Lower lobe of right lung (tissue), 2 donors: Measurements from ENCODE around the gene SRRM2. TPM values are rescaled to one million over a fixed set of nuclear protein-coding genes. Genes with fewer than 3 reads are reported as not detected.
A peak's percentile ranks its signal among the peaks of the same experiment; 100 is the strongest.

Source experiments
- ATAC-seq, 2 donors: fragments of 200-7000 bp; cut with Tn5 transposase; one replicate each; pipeline ENCODE4 v1.9.1; 2020 to 2022; ENCODE audit warnings: mild to moderate bottlenecking in 2 of 2, moderate library complexity in 2 of 2
- DNase-seq: peaks from one replicate; pipeline ENCODE4 v3.0.0-alpha.2; 2020
- H3K27ac ChIP-seq: fragments of 200-600 bp; one replicate; pipeline ENCODE4 v1.8.0; 2022
- H3K27me3 ChIP-seq: fragments of 200-600 bp; one replicate; pipeline ENCODE4 v1.8.0; 2022; ENCODE audit warnings: low read depth
- H3K36me3 ChIP-seq: fragments of 200-600 bp; one replicate; pipeline ENCODE4 v1.8.0; 2022; ENCODE audit warnings: mild to moderate bottlenecking
- H3K4me1 ChIP-seq: fragments of 200-600 bp; one replicate; pipeline ENCODE4 v1.8.0; 2022
- H3K4me3 ChIP-seq: fragments of 200-600 bp; one replicate; pipeline ENCODE4 v1.8.0; 2022; ENCODE audit warnings: mild to moderate bottlenecking
- H3K9me3 ChIP-seq: fragments of 200-600 bp; one replicate; pipeline ENCODE4 v1.8.0; 2022
- CTCF ChIP-seq: fragments of 200-600 bp; IDR thresholded peaks from one replicate; pipeline ENCODE4 v1.8.0; 2022; ENCODE audit warnings: antibody characterized with exemption, mild to moderate bottlenecking
- intact Hi-C: fragments of 100-400 bp; cut with DNase I; formaldehyde crosslinking; loops from one replicate; pipeline ENCODE4 v1.11.0; 2022
- total RNA-seq: library from RNA; stranded (reverse); fragmentation: NEBNext Ultra II Directional; extraction: Animal tissue kit (Norgen Biotek cat#: 25700); gene quantifications from one replicate; pipeline ENCODE4 v1.2.1, GENCODE V29; 2021
- donor health status: DM: no; HTN: yes; CAD: no; lungs with severe emphysema.

SRRM2 gene
- total RNA-seq, 1 donor from 2014 or later = 659 TPM

GRCh38 chr16:2755158-2755557 lies 2.7 kb downstream of the SRRM2 start:
- H3K27me3 ChIP-seq = no peaks in the 10 kb centered on the region
- H3K9me3 ChIP-seq = no peaks in the 10 kb centered on the region
- peak overlapping the region; percentile 92 for H3K4me3 ChIP-seq
- peaks cover 38% of the 10 kb centered on the region for H3K4me1 ChIP-seq
- H3K36me3 ChIP-seq = peaks cover 39% of the 10 kb centered on the region
- H3K27ac ChIP-seq = no peak overlapping the region
- no peak for TF ChIP-seq CTCF
- ATAC-seq (no peak), DNase-seq (no peak)
- intact Hi-C loops = no loop called here

- H3K27me3 ChIP-seq = no peaks in the 10 kb centered on the region
- TF ChIP-seq CTCF = no peak
- H3K36me3 ChIP-seq = peaks cover 52% of the 10 kb centered on the region
- no peak overlapping the region for H3K27ac ChIP-seq
- peaks cover 36% of the 10 kb centered on the region for H3K4me1 ChIP-seq
- intact Hi-C loops = no loop called here
- no peak for ATAC-seq
- H3K4me3 ChIP-seq = no peak overlapping the region
- peak; percentile 35 for DNase-seq
- H3K9me3 ChIP-seq = no peaks in the 10 kb centered on the region
Measured at GRCh38 chr16:2756288-2757015, 4.0 kb downstream of the SRRM2 start.

GRCh38 chr16:2757344-2757743 lies 4.9 kb downstream of the SRRM2 start:
- DNase-seq = peak; percentile 17
- no peak for TF ChIP-seq CTCF
- peaks cover 31% of the 10 kb centered on the region for H3K4me1 ChIP-seq
- no peak overlapping the region for H3K4me3 ChIP-seq
- H3K9me3 ChIP-seq = no peaks in the 10 kb centered on the region
- H3K36me3 ChIP-seq = peaks cover 61% of the 10 kb centered on the region
- intact Hi-C loops = no loop called here
- ATAC-seq = no peak
- H3K27me3 ChIP-seq = no peaks in the 10 kb centered on the region
- no peak overlapping the region for H3K27ac ChIP-seq

- Histone ChIP-seq H3K27ac (no peak overlapping the region), H3K9me3 (no peaks in the 10 kb centered on the region), H3K36me3 (peaks cover 98% of the 10 kb centered on the region), H3K4me3 (no peak overlapping the region), H3K4me1 (peaks cover 7% of the 10 kb centered on the region), H3K27me3 (no peaks in the 10 kb centered on the region)
- ATAC-seq = no peak
- intact Hi-C loops = no loop called here
- TF ChIP-seq CTCF = no peak
- DNase-seq = peak; percentile 12
Measured at GRCh38 chr16:2761472-2761871, 9.0 kb downstream of the SRRM2 start.

- Histone ChIP-seq H3K4me1 (peaks cover 1% of the 10 kb centered on the region), H3K27ac (no peak overlapping the region), H3K4me3 (no peak overlapping the region), H3K9me3 (no peaks in the 10 kb centered on the region), H3K36me3 (peaks cover 100% of the 10 kb centered on the region), H3K27me3 (no peaks in the 10 kb centered on the region)
- no peak for TF ChIP-seq CTCF
- intact Hi-C loops = no loop called here
- peak; percentile 42 for DNase-seq
- no peak for ATAC-seq
Measured at GRCh38 chr16:2761886-2762583, 9.6 kb downstream of the SRRM2 start.
